GM18505 (cell line): ENCODE data around the gene ACTMAP.
"Not testable (repeated sequence)": the region's sequence is repeated elsewhere in the genome, so short reads cannot be mapped to it uniquely, and the experiment has no call there.

ENCODE experiments used
- ATAC-seq: cut with Tn5 transposase; IDR thresholded peaks from one replicate; pipeline ENCODE4 v1.9.1; 2021; ENCODE audit not compliant: unreplicated experiment
- POLR2A ChIP-seq: IDR thresholded peaks from 4 replicates; pipeline ENCODE4 v1.6.1; 2011; ENCODE audit warnings: borderline replicate concordance; ENCODE audit not compliant: insufficient read depth, insufficient read length; ENCODE audit errors: extremely low read depth

Gene ACTMAP, protein sequence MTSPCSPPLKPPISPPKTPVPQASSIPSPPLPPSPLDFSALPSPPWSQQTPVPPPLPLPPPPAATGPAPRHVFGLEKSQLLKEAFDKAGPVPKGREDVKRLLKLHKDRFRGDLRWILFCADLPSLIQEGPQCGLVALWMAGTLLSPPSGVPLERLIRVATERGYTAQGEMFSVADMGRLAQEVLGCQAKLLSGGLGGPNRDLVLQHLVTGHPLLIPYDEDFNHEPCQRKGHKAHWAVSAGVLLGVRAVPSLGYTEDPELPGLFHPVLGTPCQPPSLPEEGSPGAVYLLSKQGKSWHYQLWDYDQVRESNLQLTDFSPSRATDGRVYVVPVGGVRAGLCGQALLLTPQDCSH

DNA sequence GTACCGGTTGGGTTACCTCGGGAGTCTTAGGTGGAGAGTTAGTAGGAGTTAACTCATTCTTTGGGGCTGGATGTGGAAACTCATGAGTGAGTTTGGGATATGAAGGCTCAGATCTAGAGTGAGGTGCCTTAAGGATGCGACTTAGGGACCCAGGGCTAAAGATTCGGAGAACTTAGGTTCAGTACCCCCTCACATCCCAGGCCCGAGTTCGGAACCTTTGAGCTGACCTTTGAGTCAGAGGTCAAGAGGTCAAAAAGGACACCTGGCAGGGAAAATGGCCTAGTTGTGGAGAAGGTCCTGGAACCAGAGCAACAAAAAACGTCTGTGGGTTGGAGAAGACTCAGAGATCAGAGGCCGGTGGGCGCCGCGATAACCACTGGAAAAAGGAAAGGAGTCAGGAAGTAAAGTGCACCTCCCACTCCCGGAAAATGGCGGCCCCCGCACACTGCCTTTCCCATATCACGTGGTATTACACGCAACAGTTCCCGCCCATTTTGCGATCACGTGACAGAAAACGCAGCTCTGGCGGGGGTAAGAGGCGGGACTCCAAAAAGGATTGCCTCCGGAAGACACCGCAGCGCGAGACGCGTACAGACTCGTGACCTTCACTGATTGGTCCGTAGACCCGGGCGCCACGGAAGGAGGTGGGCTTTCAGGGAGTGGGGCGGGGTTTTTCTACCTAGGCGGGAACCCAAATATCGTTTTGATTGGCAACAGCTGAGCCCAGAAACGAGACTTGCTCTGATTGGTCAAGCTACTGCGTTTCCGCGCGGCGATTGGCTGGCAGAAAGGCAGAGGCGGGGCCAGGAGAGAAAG is at the start of gene ACTMAP:
TSS of gene ACTMAP (minus strand) at position 420 of the 816 bp plus-strand sequence. CDS start 674 bp downstream, outside the sequence.
- peak; percentile 77 for ATAC-seq
- TF ChIP-seq POLR2A, result peak; percentile 44

DNA sequence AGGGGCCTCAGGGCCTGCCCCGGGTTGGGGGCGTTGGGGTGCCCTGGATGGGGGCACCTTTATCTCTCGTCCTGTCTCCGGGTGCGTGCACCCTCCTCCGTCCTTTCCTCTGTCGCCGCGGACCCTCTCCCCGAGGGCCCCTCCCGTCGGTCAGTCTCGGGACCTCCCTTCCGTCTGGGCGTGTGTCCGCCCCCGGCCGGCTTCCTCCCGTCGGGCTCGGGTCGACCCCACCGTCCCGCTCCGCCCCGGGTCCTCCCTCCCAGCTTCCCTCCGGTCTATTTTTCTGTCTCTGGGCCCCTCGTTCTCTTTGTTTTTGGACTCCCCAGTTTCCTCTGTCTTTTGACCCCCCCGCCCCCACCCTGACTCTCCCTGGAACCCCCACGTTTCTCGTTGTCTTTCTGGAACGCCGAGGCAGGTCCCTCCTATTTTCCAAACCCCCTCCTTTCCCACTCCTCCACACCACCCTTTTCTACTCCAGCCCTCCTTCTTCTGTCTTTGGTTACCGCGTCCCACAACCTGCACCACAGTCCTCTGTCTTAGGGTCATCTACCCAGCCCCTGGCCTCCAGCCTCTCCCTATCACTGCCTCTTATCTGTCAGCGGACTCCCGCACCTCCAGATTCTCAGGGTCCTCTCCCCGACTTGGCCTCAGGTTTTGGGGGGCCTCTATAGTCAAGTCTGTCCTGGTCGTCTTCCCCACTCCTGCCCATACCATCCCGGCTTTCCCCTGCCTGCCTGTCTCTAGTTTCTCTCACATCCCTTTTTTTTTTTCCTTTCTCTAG is 49.5 kb upstream of the ACTMAP start:
- no peak for TF ChIP-seq POLR2A
- ATAC-seq, result no peak

DNA sequence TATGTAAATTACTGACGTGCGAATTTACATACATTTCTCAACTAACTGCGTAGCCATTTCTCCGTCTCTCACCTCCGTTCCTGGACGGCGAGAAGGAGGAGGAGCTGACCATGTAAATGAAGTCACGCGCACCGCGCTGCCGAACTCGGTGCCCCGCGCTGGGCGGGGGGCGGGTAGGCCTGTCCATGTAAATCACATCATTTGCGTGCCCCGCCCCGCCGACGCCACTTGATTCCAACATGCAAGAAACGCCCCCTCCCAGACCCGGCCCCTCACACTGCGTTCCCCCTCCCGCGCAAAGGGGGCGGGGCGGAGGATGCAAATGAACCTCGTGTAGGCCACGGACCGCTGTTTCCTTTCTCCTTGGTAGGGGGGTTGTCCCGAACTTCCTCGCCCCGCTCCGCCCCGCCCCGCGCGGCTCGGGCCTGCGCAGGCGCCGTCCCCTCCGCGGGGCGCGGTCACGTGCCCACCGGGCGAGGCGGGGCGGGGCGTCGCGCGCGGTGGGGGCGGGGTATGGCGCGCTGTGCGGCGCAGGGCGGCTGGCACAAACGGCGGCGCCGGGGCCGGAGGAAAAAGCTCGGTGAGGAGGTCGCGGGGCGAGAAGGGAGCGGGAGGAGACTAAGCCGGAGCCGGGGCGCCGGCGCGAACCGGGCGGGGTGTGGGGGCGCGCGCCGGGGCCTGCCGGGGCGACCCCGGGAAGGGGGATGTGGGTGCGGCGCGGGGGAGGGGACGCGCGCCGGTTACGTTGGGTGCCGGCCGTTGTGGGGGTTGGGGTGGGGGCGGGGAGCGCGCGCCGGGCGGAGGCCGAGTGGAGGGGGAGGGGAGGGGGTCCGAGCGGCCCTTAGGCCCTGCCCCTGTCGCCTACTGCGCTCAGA is 48.6 kb upstream of the ACTMAP start, which contains the start of gene EGLN2:
TSS of gene EGLN2 (plus strand) at position 509 of the 875 bp plus-strand sequence. CDS start 1,382 bp downstream, outside the sequence.
- ATAC-seq, result peak; percentile 73
- TF ChIP-seq POLR2A, result peak; percentile 32

DNA sequence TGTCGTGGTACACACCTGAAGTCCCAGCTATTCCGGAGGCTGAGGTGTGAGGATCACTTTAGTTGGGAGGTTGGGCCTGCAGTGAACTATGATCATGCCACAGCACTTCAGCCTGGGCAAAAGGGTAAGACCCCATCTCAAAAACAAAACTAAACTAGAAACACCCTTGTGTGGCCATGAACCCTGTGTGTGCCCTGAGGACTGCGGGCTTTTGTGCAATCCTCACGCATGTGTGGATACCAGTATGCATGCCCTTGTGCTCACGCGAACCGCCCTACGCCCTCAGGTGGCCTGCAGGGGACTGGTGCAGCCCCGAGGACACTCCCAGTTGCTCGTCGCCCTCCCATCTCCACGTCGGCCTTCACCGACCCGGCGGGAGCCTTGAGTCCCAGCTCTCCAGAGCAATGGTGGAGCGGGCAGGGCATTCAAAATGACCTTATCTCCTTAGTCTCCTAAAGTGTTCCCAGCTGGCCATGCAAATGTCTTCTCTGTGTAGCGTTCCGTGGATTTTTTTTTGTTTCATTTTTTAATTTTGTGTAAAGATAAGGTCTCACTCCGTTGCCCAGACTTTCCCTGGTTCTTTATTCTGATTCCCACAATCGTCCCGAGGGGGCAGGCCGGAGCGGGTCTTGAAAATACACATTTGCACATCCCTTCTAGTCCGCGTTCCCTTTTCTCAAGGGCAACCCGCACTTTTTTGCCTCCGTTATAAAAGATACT is 47.8 kb upstream of the ACTMAP start:
- TF ChIP-seq POLR2A, result peak; percentile 82
- ATAC-seq, result peak; percentile 17

DNA sequence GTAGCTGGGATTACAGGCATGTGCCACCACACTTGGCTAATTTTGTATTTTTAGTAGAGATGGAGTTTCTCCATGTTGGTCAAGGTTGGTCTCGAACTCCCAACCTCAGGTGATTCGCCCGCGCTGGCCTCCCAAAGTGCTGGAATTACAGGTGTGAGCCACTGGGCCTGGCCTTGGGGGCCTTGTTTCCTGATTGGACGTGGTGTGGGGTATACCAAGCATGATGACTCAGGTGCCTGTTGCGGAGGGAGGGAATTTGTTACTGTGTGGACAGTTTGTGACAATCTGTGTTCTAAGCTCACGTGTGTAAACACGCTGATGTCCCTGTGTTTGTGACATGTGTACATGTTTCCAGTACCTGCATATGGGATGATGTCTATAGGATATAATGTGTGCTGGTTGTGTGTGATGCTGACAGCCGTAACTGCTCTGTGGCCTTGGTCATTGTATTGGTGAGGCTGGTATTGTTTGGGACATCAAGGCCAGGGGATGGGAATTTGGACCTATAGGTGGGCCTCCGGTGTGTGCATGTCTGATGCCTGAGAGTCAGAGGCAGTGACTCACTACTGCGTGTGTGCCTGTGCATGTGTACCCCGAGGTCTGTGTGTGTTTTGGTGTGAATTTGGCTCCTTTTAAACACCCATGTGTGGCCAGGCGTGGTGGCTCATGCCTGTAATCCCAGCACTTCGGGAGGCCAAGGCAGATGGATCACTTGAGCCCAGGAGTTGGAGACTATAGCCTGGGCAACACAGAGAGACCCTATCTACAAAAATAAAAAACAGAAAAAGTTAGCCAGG is 47.1 kb upstream of the ACTMAP start:
- no peak for ATAC-seq
- no peak for TF ChIP-seq POLR2A

DNA sequence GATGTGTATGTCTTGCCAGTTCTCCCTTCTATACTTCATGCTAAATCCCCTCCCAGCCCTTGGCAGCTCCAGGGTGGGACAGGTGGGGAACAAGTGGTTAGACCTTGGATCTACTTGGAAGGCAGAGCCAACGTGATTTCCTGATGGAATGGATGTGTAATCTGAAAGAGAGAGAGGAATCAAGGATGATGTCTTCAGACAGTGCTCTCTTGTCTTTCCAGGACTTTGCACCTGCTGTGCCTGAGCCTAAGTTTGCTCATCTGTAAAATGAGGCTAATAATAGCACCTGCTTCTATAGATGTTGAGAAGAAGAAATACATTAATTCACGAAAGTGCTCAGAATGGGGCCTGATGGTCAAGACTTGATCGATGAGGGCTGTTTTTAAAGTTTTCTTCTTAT is 41.7 kb upstream of the ACTMAP start:
- no peak for TF ChIP-seq POLR2A
- ATAC-seq, result no peak

DNA sequence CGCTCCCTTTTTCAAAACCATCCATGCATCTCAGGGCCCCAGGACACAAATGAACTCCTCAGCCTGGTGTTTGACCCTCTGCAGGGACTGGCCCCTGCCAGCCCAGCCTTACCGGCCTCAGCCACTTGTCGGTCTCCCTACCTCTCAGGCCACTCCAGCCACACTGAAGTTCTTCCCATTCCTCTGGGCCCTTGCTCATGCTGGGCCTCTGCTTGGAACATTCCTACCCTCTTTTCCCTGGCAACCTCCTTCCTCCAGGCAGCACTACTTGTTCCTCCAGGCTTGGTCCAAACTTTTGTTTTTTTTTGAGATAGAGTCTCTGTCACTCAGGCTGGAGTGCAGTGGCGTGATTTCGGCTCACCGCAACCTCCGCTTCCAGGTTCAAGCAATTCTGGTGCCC is 41.1 kb upstream of the ACTMAP start:
- no peak for ATAC-seq
- TF ChIP-seq POLR2A, result no peak

DNA sequence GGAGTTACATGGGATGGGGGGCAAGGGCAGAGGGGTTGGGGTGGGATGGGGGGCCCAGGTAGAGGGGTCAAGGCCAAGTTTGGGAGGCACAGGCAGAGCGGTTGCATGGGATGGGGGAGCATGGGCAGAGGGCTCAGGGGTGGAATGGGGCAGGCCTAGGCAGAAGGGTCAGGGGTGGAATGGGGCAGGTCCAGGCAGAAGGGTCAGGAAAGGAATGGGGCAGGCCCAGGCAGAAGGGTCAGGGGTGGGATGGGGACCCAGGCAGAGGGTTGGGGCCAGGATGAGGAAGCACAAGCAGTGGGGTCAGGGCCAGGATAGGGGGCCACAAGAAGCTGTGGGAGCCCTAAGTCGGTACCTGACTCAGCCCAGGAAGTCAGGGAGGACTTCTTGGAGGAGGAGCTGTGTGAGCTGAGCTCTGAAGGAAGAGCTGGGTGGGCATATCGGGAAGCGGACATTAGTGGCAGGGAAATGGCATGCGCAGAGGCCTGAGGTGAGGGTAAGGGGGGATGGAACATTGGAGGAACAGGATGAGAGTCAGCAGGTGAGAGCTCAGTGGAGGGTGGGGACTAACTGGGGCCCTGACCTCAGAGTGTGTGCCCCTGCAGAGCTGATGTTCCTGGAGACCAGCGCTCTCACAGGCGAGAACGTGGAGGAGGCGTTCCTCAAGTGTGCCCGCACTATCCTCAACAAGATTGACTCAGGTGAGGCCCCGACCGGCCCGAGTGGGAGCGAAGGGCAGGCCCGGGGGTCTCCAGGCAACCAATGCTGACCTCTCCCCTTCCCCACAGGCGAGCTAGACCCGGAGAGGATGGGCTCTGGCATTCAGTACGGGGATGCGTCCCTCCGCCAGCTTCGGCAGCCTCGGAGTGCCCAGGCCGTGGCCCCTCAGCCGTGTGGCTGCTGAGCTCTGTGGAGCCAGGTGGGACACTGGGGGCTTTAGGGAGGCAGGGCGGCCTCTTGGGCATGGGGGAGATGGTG is 36.1 kb upstream of the ACTMAP start:
- TF ChIP-seq POLR2A, result no peak
- no peak for ATAC-seq

DNA sequence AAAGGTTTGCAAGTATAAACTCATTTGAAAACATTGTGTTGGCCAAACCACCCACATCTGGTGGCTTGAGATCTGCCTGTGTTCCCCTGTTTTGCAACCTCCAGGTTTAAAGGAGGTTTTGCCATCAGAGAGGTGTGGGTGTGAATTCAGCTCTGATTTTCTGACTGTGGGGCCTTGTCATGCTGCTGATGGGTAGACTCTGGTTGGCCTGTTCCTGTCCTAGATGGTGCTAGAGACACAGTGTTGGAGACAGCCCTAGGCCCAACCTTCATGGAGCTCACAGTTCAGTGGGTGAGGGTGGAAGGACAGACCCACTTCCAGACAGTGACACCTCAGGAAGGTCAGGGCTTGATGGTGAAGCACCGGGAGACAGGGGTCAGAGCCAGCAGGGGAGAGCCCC is 35.2 kb upstream of the ACTMAP start:
- no peak for TF ChIP-seq POLR2A
- no peak for ATAC-seq

DNA sequence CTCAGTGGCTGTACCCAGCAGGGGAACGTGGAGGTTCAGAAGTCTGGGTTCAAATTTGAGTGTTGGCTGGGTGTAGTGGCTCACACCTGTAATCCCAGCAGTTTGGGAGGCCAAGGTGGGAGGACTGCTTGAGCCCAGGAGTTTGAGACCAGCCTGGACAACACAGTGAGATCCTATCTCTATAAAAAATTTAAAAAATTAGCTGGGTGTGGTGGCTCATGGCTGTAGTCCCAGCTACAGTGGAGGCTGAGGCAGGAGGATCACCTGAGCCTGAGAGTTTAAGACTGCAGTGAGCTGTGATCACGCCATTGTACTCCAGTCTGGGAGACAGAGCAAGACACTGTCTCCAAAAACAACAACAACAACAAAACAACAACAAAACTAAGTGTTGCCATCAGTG is 33.9 kb upstream of the ACTMAP start:
- ATAC-seq, result not testable (repeated sequence)
